GM12878 (cell line): ENCODE measurements around the gene KRT25. TPM values are rescaled to one million over a fixed set of nuclear protein-coding genes. Genes with fewer than 3 reads are reported as not detected.
A peak's percentile ranks its signal among the peaks of the same experiment; 100 is the strongest.

Source experiments
- ATAC-seq: fragments of 200-7000 bp; cut with Tn5 transposase; 3 replicates; pipeline ENCODE4 v1.9.1; 2020; ENCODE audit warnings: mild to moderate bottlenecking, moderate library complexity
- BruUV-seq: library from RNA; stranded (reverse); fragments of 400-500 nt; replicated peaks from 2 replicates; lab custom pipeline; 2021; lab: Mats Ljungman, UMichigan
- CTCF ChIA-PET: fragments of 300-600 bp; sonication (Branson Sonifier 250); formaldehyde crosslinking; extraction: SDS; loops from one replicate; lab custom pipeline; 2021; ENCODE audit warnings: inconsistent platforms; lab: Yijun Ruan, JAX
- POLR2A ChIA-PET: fragments of 350-600 bp; formaldehyde crosslinking; extraction: SDS; loops from one replicate; lab custom pipeline; 2021; ENCODE audit warnings: inconsistent platforms; lab: Charles Lee
- RAD21 ChIA-PET: fragments of 300-600 bp; sonication (Branson Sonifier 250); formaldehyde crosslinking; loops from one replicate; lab custom pipeline; 2023; ENCODE audit warnings: antibody characterized with exemption; ENCODE audit not compliant: unreplicated experiment; lab: Charles Lee
- SMC1A ChIA-PET: fragments of 300-600 bp; sonication (Branson Sonifier 250); formaldehyde crosslinking; loops from one replicate; lab custom pipeline; 2023; ENCODE audit not compliant: unreplicated experiment, uncharacterized antibody; lab: Charles Lee
- DNase-seq: peaks from one replicate; pipeline ENCODE4 v3.0.0-alpha.2; 2011; ENCODE audit warnings: low read depth, low spot score
- FAIRE-seq: peaks from 3 replicates; lab custom pipeline; 2011; peaks lifted over from hg19 to GRCh38; lab: Jason Lieb, UNC
- H2AFZ ChIP-seq: 2 replicates; pipeline ENCODE4 v1.6.0; 2011; ENCODE audit warnings: low read depth, low read length, control low read depth; ENCODE audit not compliant: control insufficient read depth
- H3K27ac ChIP-seq: 2 replicates; pipeline ENCODE4 v1.5.1; 2011; ENCODE audit warnings: control low read depth; ENCODE audit not compliant: control insufficient read depth, insufficient read depth
- H3K27me3 ChIP-seq, 2 experiments: replicated peaks in 1 of 2; 2 replicates each; pipeline versions ENCODE4 v1.6.0 to v1.6.1; 2011; ENCODE audit warnings: low read length in 1 of 2; ENCODE audit not compliant: control insufficient read depth in 2 of 2, insufficient read depth in 2 of 2
- H3K36me3 ChIP-seq, 2 experiments: 2 replicates each; pipeline ENCODE4 v1.5.1; 2011; ENCODE audit warnings: low read length in 1 of 2; ENCODE audit not compliant: control insufficient read depth in 2 of 2, insufficient read depth in 2 of 2
- H3K4me1 ChIP-seq: 2 replicates; pipeline ENCODE4 v1.6.1; 2011; ENCODE audit warnings: mild to moderate bottlenecking, low read length, moderate library complexity, mixed read lengths; ENCODE audit not compliant: control insufficient read depth, insufficient read depth
- H3K4me2 ChIP-seq: 2 replicates; pipeline ENCODE4 v1.6.0; 2011; ENCODE audit warnings: control low read depth; ENCODE audit not compliant: control insufficient read depth, insufficient read depth
- H3K4me3 ChIP-seq: fragments of 200-600 bp; sonication (generic); 2 replicates; pipeline ENCODE4 v1.5.1; 2016
- H3K79me2 ChIP-seq: 2 replicates; pipeline ENCODE4 v1.6.0; 2011; ENCODE audit warnings: low read length; ENCODE audit not compliant: control insufficient read depth, insufficient read depth
- H3K9ac ChIP-seq: 2 replicates; pipeline ENCODE4 v1.8.0; 2011; ENCODE audit warnings: low read length, control low read depth, mixed read lengths; ENCODE audit not compliant: control insufficient read depth, insufficient read depth
- H3K9me3 ChIP-seq: replicated peaks from 3 replicates; pipeline ENCODE4 v1.5.1; 2011; ENCODE audit warnings: mild to moderate bottlenecking, low read length; ENCODE audit not compliant: control insufficient read depth, insufficient read depth
- H4K20me1 ChIP-seq: 2 replicates; pipeline ENCODE4 v1.6.0; 2011; ENCODE audit not compliant: control insufficient read depth, insufficient read depth
- ATF7 ChIP-seq: fragments of 450-650 bp; IDR thresholded peaks from 2 replicates; pipeline ENCODE4 v1.6.1; 2016; ENCODE audit warnings: low read depth, mild to moderate bottlenecking
- NRF1 ChIP-seq: conservative IDR thresholded peaks from 2 replicates; pipeline ENCODE4 v1.6.1; 2011; ENCODE audit warnings: mild to moderate bottlenecking, low read depth, low read length, improper control_type of control experiment
- SPI1 ChIP-seq: IDR thresholded peaks from 2 replicates; pipeline ENCODE4 v1.6.1; 2011; ENCODE audit warnings: low read depth, mild to moderate bottlenecking, low read length, moderate library complexity, borderline replicate concordance; ENCODE audit not compliant: insufficient read depth
- WGBS: methylation state at CpG from one replicate; pipeline ENCODE4 v1.1.6; 2016; ENCODE audit warnings: low lambda C conversion rate; ENCODE audit not compliant: insufficient replicate concordance, insufficient coverage; ENCODE audit errors: missing lambda C conversion rate; 5-methylcytosine and 5-hydroxymethylcytosine counted together
- in situ Hi-C: fragments of 300-500 bp; cut with MboI; formaldehyde crosslinking; loops from 9 replicates; pipeline ENCODE4 v1.14.3; 2018; ENCODE audit warnings: mixed read lengths
- intact Hi-C: fragments of 100-400 bp; cut with micrococcal nuclease; formaldehyde crosslinking; loops from one replicate; pipeline ENCODE4 v1.14.2; 2022; ENCODE audit not compliant: unreplicated experiment
- polyA plus RNA-seq, 11 experiments: library from polyadenylated mRNA; depleted of rRNA in 4 of 11; unstranded in 6 of 11; stranded (reverse) in 5 of 11; fragments of >200 nt; fragmentation: Nextera tagmentation in 4 of 11; fragmentation: Illumina TruSeq in 1 of 11; extraction: Ambion mirVana in 4 of 11; extraction: Trizol in 1 of 11; gene quantifications; 1 replicate in 1 of 11; 2 replicates in 10 of 11; pipeline versions ENCODE4 v1.2.1 to v1.2.3, GENCODE V29; 2011 to 2016; ENCODE audit warnings: inconsistent platforms in 2 of 11, missing spikeins in 2 of 11, low read depth in 1 of 11
- total RNA-seq, 4 experiments: library from RNA; depleted of rRNA in 3 of 4; stranded (reverse); fragments of >200 nt in 3 of 4; fragmentation: Illumina TruSeq in 1 of 4; extraction: Trizol in 1 of 4; gene quantifications; 2 replicates each; pipeline versions ENCODE4 v1.2.1 to v1.2.3, GENCODE V29; 2013 to 2021
- TF ChIP-seq, protein P1 (sequence below), 3 experiments: IDR thresholded peaks in 2 of 3; conservative IDR thresholded peaks in 1 of 3; 2 replicates each; pipeline ENCODE4 v1.5.1; 2011; ENCODE audit warnings: low read depth in 3 of 3, low read length in 3 of 3, mild to moderate bottlenecking in 3 of 3, control low read depth in 2 of 3, moderate library complexity in 2 of 3, inconsistent platforms in 1 of 3, mixed read lengths in 1 of 3; ENCODE audit not compliant: control insufficient read depth in 2 of 3, insufficient read depth in 1 of 3; ENCODE audit errors: extremely low read depth in 1 of 3

The KRT25 gene
- total and polyA plus RNA-seq, 10 of the 15 experiments (the other 5 are each of a cell fraction or from before 2014, with no cell fraction given), result not detected

DNA sequence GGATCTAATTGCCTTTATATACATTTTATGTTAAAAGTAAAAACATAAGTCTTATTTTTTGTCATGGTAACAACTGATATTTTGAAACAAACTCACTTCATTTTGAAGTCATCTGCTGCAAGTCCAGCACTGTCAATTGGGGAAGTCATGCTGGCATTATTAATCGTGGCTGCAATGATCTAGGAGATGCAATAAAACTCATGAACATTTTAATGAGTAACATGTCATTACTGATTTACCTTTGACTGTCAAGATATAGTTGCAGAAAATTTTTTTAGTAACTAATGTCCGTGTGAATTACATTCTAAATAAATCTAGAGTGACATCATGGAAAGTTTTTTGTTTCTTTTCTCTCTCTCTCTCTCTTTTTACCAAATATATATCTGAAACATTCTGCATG is 34.2 kb downstream of the KRT25 start:
- RAD21 ChIA-PET, result no interaction called here
- BruUV-seq, result no TSS peak
- H3K9me3 ChIP-seq, result no peaks in the 10 kb centered on the region; the same call in 1 of the 3 replicates
- H3K4me3 ChIP-seq, result no peak overlapping the region
- no peak for FAIRE-seq
- H3K4me1 ChIP-seq, result no peaks in the 10 kb centered on the region
- CTCF ChIA-PET, result no interaction called here
- H3K79me2 ChIP-seq, result no peaks in the 10 kb centered on the region
- intact Hi-C loops (loop anchor here (10.0 kb wide), 1 partner anchor 156 kb away; the partner anchor contains the start of gene CCR7), in situ Hi-C loops (no loop called here)
- SMC1A ChIA-PET, result interaction anchor here (0.7 kb wide), 1 partner anchor 165 kb away, joined by 3 read pairs; no protein-coding TSS in a partner anchor
- H3K4me2 ChIP-seq, result no peak overlapping the region
- H3K36me3 ChIP-seq, result no peaks in the 10 kb centered on the region
- no peak for DNase-seq
- 5% methylated on average over 2 of the region's 2 CpGs for WGBS
- no peak overlapping the region for H2AFZ ChIP-seq
- POLR2A ChIA-PET, result no interaction called here
- peaks cover 0 to 4% of the 10 kb centered on the region in 2 experiments; a peak in 2 of 4 replicates for H3K27me3 ChIP-seq
- no peak overlapping the region for H3K9ac ChIP-seq
- ATAC-seq, result no peak
- H3K27ac ChIP-seq, result no peak overlapping the region
- H4K20me1 ChIP-seq, result no peaks in the 10 kb centered on the region
- TF ChIP-seq NRF1 (no peak), SPI1 (0 out of 2 replicates have a peak, but pooled peaks have one; percentile 8), ATF7 (peak; percentile 35; the same call in 1 of the 2 replicates)
- TF ChIP-seq, protein P1, sequence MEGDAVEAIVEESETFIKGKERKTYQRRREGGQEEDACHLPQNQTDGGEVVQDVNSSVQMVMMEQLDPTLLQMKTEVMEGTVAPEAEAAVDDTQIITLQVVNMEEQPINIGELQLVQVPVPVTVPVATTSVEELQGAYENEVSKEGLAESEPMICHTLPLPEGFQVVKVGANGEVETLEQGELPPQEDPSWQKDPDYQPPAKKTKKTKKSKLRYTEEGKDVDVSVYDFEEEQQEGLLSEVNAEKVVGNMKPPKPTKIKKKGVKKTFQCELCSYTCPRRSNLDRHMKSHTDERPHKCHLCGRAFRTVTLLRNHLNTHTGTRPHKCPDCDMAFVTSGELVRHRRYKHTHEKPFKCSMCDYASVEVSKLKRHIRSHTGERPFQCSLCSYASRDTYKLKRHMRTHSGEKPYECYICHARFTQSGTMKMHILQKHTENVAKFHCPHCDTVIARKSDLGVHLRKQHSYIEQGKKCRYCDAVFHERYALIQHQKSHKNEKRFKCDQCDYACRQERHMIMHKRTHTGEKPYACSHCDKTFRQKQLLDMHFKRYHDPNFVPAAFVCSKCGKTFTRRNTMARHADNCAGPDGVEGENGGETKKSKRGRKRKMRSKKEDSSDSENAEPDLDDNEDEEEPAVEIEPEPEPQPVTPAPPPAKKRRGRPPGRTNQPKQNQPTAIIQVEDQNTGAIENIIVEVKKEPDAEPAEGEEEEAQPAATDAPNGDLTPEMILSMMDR (IDR thresholded peaks at IDR 0.05 in 2 of 3, conservative IDR thresholded peaks at IDR 0.05 in 1 of 3; ENCODE audit: control insufficient read depth in 2 of 3, extremely low read depth in 1 of 3, insufficient read depth in 1 of 3, low read depth in 3 of 3, low read length in 3 of 3), result no peak
